ENCODE results near the gene SLFN14. TPM values are rescaled to one million over a fixed set of nuclear protein-coding genes. Genes with fewer than 3 reads are reported as not detected.

SLFN14 gene
- total RNA-seq, 1 experiment from 2014 or later = not detected

DNA sequence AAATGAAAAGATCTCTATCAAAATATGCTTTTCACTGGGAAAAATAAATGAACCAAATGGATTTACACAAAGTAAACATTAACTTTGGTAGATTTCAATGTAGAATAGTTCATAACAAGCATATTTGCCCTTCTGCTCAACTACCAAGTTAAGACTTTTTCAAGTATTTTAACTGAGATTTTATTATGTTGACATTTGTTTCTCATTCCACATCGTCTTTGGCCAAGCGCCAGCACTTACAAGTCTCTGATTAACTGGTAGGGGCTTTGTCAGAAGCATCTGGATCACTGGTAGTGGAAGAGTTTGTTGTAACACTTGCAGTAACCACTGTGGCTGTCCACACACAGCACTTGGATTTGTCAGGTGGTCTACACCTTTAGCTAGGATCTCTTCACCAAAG is 46.1 kb downstream of the SLFN14 start:
- Mint-ChIP-seq H3K9me3 (ENCODE audit: unreplicated experiment) (no peaks in the 10 kb centered on the region), H3K4me3 (ENCODE audit: unreplicated experiment) (no peak overlapping the region), H3K27ac (ENCODE audit: low read depth, unreplicated experiment) (no peak overlapping the region), H3K27me3 (ENCODE audit: insufficient read depth, unreplicated experiment) (peaks cover 89% of the 10 kb centered on the region), H3K36me3 (ENCODE audit: insufficient read depth, unreplicated experiment) (no peaks in the 10 kb centered on the region), H3K4me1 (ENCODE audit: insufficient read depth, unreplicated experiment) (no peaks in the 10 kb centered on the region)
- ChIA-PET CTCF (interaction anchor here (0.6 to 1.5 kb wide), 2 partner anchors 19 to 350 kb away, joined by 6 to 7 read pairs; no protein-coding TSS in a partner anchor), POLR2A (interaction anchor here (0.6 kb wide), 1 partner anchor 19 kb away, joined by 3 read pairs; no protein-coding TSS in a partner anchor)
- no TSS peak for BruUV-seq (replicated peaks)
- TF ChIP-seq CTCF (IDR thresholded peaks at IDR 0.05; ENCODE audit: unreplicated experiment) = no peak
- peak; percentile 9 for DNase-seq (ENCODE audit: unreplicated experiment)
- intact Hi-C loops (cut with micrococcal nuclease) = no loop called here

Other genes with a start within 250 kb of the SLFN14 start
- not detected in 2 replicates for gene SLFN11, start 187.2 kb downstream of the SLFN14 start, total RNA-seq (2022)
- gene SLFN12, start 128.3 kb downstream of the SLFN14 start, total RNA-seq (2022) = 6.3 and 8.0 TPM in 2 replicates
- gene SLFN13, start 112.1 kb downstream of the SLFN14 start, total RNA-seq (2022) = 1.7 and 2.1 TPM in 2 replicates
- gene SLFN12L, start 23.1 kb downstream of the SLFN14 start, total RNA-seq (2022) = 0.34 and 0.35 TPM in 2 replicates
- 5.8 and 6.8 TPM in 2 replicates for gene PEX12, start 17.8 kb upstream of the SLFN14 start, total RNA-seq (2022)
- gene AP2B1, start 26.5 kb upstream of the SLFN14 start, total RNA-seq (2022) = 227 and 229 TPM in 2 replicates
- 0.09 and 0.10 TPM in 2 replicates for gene RASL10B, start 170.8 kb upstream of the SLFN14 start, total RNA-seq (2022)
- 0.23 and 0.39 TPM in 2 replicates for gene GAS2L2, start 192.4 kb upstream of the SLFN14 start, total RNA-seq (2022)
- gene C17orf50, start 200.1 kb upstream of the SLFN14 start, total RNA-seq (2022) = not detected in 2 replicates
- 22.3 and 27.4 TPM in 2 replicates for gene MMP28, start 234.8 kb upstream of the SLFN14 start, total RNA-seq (2022)
- 284 and 337 TPM in 2 replicates for gene TAF15, start 248.7 kb upstream of the SLFN14 start, total RNA-seq (2022)